Cerebellar nuclear complex (tissue), 1 donor: ENCODE measurements around the gene OGFR.

Experiments used
- DNase-seq, 2 experiments: peaks; one replicate each; lab custom pipeline; 2025; lab: John Stamatoyannopoulos, UW

The OGFR gene

GRCh38 chr20:62825333-62825985 lies 20.8 kb downstream of the OGFR start:
- no peak for DNase-seq

- DNase-seq, result no peak
These were observed 21.5 kb downstream of the OGFR start for GRCh38 chr20:62825986-62826645.

DNA sequence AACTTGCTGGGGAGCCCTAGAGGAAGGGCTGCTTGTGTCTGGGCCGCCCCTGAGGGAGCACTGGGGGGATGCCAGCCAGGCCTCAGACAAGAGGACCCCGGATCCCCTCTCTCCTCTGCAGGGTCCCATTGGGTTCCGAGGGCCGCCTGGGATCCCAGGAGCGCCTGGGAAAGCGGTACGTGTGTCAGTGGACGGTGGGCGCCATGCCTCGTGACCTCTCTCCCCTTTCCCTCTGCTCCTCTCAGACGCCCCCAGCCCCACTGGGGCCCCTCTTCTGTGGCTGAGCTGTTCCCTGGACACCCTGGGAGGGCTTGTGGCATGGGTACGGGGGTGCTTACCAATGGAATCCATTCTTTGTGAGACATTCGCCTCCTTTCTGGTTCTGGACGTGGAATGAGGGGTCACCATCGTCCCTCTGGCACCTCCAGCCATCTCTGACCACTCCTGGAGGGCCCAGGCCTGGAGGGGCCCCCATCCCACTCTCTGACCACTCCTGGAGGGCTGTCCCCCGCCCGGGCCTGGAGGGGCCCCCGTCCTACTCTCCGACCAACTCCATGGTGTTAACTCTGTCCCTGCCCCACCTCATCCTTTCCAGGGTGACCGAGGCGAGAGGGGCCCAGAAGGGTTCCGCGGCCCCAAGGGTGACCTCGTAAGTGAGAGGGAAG lies 22.1 kb downstream of the OGFR start:
- DNase-seq, result no peak

GRCh38 chr20:62827311-62828038 lies 22.8 kb downstream of the OGFR start:
- DNase-seq, result no peak

DNA sequence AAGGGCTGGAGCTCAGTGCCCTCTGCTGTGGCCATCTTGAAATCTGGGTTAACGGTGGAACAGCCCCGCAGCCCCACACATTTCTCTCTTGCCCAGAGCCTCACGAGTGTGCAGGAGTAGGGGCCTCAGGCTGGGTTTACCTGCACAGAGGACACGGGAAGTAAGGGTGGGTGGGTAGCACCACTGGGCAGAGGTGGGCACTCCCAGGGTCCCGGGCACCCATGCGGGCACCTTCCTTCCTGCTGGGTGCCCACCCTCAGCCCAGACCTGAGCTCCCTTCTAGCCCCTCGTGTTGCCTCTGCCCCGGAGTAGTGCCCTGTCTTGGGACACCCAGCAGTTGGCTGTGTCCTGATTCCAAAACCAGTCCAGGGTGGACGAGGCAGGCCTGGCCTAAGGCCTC lies 23.4 kb downstream of the OGFR start:
- no peak for DNase-seq

GRCh38 chr20:62828511-62829230 lies 24.0 kb downstream of the OGFR start:
- DNase-seq, result no peak

DNA sequence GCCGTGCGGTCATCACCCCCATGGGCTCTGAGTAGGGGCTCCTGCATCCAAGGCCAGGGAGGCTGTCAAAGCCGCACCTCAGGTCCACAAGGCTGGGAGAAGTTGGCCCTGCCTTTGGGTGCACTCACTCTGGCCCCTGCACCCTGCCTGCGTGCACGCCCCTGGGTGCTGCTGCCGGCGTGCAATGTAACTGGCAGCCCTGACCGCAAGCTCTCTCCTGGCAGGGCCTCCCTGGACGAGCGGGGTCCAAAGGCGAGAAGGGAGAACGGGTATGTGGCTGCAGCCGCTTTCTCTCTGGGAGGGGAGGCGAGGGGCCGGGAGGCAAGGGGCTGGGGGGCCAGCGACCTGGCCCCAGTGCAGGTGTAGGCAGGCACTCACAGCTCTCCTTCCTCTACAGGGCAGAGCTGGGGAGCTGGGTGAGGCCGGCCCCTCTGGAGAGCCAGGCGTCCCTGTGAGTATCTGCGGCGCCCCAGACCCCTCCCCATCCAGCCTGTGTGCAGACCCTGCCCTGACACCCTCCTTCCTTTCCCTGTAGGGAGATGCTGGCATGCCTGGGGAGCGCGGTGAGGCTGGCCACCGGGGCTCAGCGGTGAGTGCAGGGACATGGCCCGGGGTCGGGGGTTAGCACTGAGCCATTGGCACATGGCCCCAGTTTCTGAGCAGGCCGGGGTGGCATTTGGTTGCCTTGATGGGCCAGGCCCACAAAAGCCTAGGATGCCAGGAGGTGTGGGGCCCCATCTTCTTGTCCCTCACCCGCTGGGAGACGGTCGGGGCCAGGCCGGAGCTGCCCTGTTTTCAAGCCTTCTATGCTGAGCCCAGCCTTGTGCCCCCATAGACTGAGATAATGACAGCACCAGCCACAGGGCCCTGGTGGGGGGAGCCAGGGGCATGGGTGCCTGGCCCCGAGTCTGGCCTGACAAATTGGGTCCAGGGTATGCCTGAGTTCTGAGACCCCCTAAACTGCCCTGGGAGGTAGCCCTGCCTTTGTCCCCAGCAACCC lies 24.9 kb downstream of the OGFR start:
- DNase-seq, result no peak

DNA sequence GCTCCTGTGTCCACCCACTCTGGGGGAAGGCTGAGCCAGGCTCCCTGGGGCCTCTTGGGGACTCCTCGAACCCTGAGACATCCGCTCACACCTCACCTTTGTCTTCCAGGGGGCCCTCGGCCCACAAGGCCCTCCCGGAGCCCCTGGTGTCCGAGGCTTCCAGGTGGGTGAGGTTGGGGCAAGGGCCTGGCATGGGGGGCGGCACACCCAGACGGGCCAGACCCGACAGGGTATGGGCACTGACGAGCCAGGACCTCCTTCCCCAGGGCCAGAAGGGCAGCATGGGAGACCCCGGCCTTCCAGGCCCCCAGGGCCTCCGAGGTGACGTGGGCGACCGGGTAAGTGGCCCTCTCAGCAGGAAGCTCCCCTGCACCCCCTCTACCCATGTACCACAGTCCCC lies 25.6 kb downstream of the OGFR start:
- no peak for DNase-seq

GRCh38 chr20:62830821-62831220 lies 26.2 kb downstream of the OGFR start:
- DNase-seq, result no peak

DNA sequence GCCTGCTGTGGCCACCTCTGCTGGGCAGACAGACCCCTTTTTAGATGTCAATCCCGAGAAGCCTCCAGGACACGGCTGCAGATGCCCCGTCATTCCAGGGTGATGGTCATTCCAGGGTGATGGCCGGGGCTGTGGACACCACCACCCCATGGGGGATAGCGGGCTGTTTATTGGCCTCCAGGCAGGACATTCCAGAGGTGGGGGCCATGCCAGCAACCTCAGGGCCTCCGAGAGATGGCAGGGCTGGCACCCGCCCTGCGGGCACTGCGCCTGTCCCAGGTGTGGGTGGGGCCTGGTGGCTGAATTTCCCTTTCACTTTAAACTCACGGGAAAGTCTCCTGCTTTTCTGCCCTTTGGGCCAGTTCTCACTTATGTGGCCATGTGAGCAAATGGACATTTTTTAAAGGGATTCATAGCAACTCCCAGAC lies 26.7 kb downstream of the OGFR start:
- DNase-seq, result no peak

- no peak for DNase-seq
These were observed 27.2 kb downstream of the OGFR start for GRCh38 chr20:62831854-62832211.

DNA sequence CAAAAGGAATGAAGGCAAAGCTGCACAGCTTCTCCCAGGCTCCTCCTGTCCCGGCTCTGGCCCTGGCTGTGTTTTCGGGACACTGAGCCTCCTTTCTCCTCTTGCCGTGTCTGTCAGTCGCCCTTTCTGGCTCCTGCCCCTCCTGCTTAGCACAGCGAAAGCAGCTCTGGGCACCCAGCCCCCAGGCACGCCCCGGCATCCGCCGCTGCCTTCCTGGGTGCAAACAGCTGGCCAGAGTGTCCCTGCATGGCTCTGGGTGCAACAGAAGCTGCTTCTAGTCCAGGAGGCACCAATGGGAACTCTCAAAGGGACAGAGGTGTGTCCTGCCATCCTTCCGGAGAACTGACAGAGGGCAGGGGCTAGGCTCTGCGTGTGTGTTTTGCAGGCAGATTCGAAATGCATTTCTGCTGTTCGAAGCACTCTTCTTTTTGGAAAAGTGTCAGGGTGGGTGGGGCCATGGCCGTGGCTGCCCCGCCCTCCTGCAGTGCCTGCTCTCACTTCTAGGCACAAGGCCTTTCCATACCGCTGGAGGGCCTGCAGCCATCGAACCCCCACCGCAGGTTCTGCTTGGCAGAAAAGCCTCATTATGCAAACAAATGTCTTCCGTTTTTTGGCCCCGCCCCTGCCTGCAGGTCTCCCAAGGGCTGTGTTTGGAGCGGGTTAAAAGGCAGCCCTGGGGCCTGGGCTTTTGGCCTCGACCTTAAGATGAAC lies 27.7 kb downstream of the OGFR start:
- DNase-seq, result no peak

- DNase-seq, result no peak
These were observed 28.3 kb downstream of the OGFR start for GRCh38 chr20:62832951-62833391.

DNA sequence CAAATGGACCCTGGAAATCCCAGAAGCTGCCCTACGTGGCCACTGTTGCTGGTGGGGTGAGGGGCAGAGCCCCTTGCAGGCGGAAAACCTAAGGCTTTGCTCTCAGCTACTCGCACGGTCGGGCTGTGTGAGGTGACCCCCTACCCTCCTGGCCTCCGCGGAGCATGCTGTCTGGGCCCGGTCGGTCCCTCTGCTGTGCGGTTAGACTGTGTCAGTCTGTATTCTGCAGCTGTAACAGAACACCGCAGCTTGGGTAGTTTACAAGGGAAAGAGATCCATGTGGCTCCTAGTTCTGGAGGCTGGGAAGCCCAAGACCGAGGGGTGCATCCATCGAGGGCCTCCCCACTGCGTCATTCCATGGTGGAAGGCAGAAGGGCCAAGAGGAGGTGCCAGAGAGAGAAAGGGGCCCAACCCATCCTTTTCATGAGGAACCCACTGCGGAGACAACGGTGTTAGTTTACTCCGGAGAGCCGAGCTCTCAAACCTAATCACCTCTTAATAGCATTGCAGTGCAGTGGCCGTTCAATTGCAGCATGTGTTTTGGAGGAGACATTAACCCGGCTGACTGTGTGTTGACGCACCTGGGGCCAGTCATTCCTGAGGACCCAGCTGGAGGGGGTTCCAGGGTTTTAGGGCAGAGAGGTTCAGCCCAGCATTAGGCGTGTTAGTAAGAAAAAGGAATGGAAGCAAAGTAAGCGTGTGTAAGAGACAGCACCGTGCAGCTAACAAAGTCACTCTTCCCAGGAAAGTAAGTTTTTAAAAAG lies 30.5 kb downstream of the OGFR start:
- DNase-seq, result no peak

GRCh38 chr20:62835931-62836861 lies 31.6 kb downstream of the OGFR start:
- DNase-seq, result no peak

DNA sequence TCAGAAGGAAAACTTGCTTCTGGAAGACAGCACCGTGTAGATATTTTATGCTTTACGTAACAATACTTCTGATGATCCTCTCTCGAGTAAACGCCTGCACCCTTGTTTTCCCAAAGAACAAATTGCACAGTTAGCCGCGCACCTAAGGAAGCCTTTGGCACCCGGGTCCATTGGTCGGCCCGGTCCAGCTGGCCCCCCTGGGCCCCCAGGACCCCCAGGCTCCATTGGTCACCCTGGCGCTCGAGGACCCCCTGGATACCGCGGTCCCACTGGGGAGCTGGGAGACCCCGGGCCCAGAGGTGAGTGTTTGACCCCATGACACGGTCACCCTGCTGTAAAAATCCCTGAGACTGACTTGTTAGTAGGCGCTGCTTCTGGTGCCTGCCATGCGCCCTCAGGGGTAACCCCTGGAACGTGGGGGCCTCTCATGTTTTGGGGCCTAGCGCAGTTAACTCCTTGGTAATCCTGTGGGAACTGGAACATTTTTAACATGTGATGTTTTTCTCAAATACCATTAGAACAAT lies 32.4 kb downstream of the OGFR start:
- DNase-seq, result no peak

- no peak for DNase-seq
These were observed 33.1 kb downstream of the OGFR start for GRCh38 chr20:62837790-62838127.
